NCI-H2081 treated with DMSO at 0.1 percent for 48 hours (cell line): ENCODE results near the gene DHCR7.
"Not testable (repeated sequence)": the region's sequence is repeated elsewhere in the genome, so short reads cannot be mapped to it uniquely, and the experiment has no call there.

Experiments
- DNase-seq: peaks from one replicate; lab custom pipeline; 2025; lab: John Stamatoyannopoulos, UW

The DHCR7 gene

GRCh38 chr11:71437879-71438278 is 10.3 kb downstream of the DHCR7 start:
- DNase-seq, result no peak

GRCh38 chr11:71437399-71437798 is 10.8 kb downstream of the DHCR7 start:
- no peak for DNase-seq

- no peak for DNase-seq
Measured at GRCh38 chr11:71436861-71437260, 11.3 kb downstream of the DHCR7 start.

GRCh38 chr11:71435278-71435951 is 12.8 kb downstream of the DHCR7 start:
- DNase-seq, result no peak

GRCh38 chr11:71434576-71435130 is 13.5 kb downstream of the DHCR7 start:
- no peak for DNase-seq

GRCh38 chr11:71433648-71434450 is 14.3 kb downstream of the DHCR7 start:
- no peak for DNase-seq

- no peak for DNase-seq
Measured at GRCh38 chr11:71432761-71433647, 15.2 kb downstream of the DHCR7 start.

GRCh38 chr11:71431271-71431670 is 16.9 kb downstream of the DHCR7 start:
- no peak for DNase-seq

GRCh38 chr11:71430166-71430565 is 18.0 kb downstream of the DHCR7 start:
- DNase-seq, result no peak

- DNase-seq, result no peak
Measured at GRCh38 chr11:71429701-71430100, 18.5 kb downstream of the DHCR7 start.

GRCh38 chr11:71428861-71429435 is 19.2 kb downstream of the DHCR7 start:
- DNase-seq, result no peak

- DNase-seq, result no peak
Measured at GRCh38 chr11:71426413-71426812, 21.8 kb downstream of the DHCR7 start.

GRCh38 chr11:71425860-71426259 is 22.3 kb downstream of the DHCR7 start:
- no peak for DNase-seq

- DNase-seq, result no peak
Measured at GRCh38 chr11:71425409-71425808, 22.8 kb downstream of the DHCR7 start.

GRCh38 chr11:71423181-71423790 is 24.9 kb downstream of the DHCR7 start:
- no peak for DNase-seq

- DNase-seq, result not testable (repeated sequence)
Measured at GRCh38 chr11:71422318-71422717, 25.9 kb downstream of the DHCR7 start.

GRCh38 chr11:71421392-71421950 is 26.7 kb downstream of the DHCR7 start:
- no peak for DNase-seq

- DNase-seq, result peak; percentile 5
Measured at GRCh38 chr11:71420455-71421241, 27.5 kb downstream of the DHCR7 start.

GRCh38 chr11:71418643-71419042 is 29.6 kb downstream of the DHCR7 start:
- DNase-seq, result no peak

GRCh38 chr11:71414645-71415044 is 33.5 kb downstream of the DHCR7 start:
- no peak for DNase-seq
